GM18498 (cell line): ENCODE measurements around the gene ELANE.
"Not testable (repeated sequence)": the region's sequence is repeated elsewhere in the genome, so short reads cannot be mapped to it uniquely, and the experiment has no call there.

Experiments used
- ATAC-seq: cut with Tn5 transposase; IDR thresholded peaks from one replicate; pipeline ENCODE4 v1.9.1; 2021; ENCODE audit warnings: mild to moderate bottlenecking, moderate library complexity; ENCODE audit not compliant: unreplicated experiment

The ELANE gene

GRCh38 chr19:835210-835810, 16.8 kb upstream of the ELANE start:
- ATAC-seq: no peak

GRCh38 chr19:840519-841206, 11.4 kb upstream of the ELANE start, which contains the start of gene PRTN3:
Gene PRTN3, plus strand, starts transcription at chr19:840999. Its CDS starts 10 bp downstream, at chr19:841009.
- ATAC-seq: no peak

DNA sequence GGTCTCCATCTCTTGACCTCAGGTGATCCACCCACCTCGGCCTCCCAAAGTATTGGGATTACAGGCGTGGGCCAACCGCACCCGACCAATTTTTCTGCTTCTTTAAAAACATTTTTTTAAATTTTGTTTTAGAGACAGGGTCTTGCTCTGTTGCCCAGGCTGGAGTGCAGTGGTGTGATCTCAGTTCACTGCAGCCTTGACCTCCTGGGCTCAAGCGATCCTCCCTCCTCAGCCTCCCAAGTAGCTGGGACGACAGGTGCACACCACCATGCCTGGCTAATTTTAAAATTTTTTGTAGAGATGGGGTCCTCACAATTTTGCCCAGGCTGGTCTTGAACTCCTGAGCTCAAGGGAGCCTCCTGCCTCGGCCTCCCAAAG, 9.3 kb upstream of the ELANE start:
- ATAC-seq: not testable (repeated sequence)

GRCh38 chr19:843180-843835, 8.8 kb upstream of the ELANE start:
- no peak for ATAC-seq

DNA sequence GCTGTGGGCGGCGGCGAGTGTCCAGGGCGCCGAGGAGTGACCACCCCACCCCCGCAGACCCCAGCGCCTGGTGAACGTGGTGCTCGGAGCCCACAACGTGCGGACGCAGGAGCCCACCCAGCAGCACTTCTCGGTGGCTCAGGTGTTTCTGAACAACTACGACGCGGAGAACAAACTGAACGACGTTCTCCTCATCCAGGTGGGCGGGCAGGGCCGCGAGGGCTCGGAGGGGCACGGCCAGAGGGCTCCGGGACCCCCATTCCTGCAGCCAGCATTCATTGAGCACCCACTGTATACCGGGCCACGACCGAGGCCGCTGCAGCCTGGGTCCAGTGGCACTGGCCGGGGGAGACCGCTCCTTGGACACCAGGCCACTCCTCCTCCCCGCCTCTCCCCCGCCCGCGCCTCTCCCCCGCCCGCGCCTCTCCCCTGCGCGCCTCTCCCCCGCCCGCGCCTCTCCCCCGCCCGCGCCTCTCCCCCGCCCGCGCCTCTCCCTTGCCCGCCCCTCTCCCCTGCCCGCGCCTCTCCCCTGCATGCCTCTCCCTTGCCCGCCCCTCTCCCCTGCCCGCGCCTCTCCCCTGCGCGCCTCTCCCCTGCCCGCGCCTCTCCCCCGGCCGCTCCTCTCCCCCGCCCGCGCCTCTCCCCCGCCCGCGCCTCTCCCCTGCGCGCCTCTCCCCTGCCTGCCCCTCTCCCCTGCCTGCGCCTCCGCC, 8.1 kb upstream of the ELANE start:
- no peak for ATAC-seq

DNA sequence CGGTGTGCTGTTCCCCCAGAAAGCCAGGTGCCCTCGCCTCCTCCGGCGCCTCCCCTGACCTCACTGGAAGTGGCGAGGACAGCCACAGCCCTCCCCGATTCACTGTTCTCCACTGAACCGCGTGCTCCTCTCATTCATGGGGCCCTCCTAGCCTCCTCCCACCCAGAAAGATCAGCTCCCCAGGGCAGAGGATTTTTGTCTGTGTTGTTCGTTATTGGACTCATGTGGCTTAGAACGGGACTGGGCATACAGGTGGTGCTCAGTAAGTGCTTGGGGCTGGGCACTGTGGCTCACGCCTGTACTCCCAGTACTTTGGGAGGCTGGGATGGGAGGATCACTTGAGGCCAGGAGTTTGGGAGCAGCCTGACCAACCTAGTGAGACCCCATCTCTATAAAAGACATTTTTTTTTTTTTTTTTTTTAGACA, 7.5 kb upstream of the ELANE start:
- ATAC-seq: no peak

DNA sequence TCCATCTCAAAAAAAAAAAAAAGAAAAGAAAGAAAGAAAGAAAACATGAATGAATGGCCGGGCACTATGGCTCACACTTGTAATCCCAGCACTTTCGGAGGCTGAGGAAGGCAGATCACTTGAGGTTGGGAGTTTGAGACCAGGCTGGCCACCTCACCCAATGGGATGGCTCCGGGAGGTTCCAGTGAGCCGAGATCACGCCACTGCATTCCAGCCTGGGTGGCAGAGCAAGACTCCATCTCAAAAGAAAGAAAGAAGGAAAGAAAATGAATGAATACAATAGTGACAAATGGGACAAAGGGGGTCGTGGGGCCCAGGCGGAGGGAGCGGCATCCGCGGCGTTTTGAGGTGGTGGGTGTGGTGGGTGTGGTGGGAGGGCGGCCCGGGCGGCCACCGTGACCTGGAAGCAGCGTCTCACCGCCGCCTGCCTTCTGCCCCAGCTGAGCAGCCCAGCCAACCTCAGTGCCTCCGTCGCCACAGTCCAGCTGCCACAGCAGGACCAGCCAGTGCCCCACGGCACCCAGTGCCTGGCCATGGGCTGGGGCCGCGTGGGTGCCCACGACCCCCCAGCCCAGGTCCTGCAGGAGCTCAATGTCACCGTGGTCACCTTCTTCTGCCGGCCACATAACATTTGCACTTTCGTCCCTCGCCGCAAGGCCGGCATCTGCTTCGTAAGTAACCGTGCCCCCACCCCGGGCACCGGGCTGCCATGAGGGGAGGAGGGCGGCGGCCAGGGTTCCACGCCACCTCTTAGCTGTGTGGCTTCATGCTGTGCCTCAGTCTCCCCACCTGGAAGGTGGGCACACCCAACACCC, 6.2 kb upstream of the ELANE start:
- ATAC-seq: no peak

GRCh38 chr19:848386-848921, 3.6 kb upstream of the ELANE start:
- ATAC-seq: no peak

DNA sequence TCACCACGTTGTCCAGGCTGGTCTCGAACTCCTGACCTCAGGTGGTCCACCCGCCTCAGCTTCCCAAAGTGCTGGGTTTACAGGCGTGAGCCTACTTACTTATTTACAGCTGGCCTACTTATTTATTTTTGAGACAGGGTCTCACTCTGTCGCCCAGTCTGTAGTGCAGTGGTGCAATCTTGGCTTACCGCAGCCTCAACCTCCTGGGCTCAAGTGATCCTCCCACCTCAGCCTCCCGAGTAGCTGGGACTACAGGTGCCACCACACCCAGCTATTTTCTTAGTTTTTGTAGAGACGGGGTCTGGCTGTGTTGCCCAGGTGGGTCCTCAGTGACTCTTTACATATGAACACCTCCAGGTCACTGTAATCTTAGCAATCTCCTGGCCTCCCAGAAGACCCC, 2.9 kb upstream of the ELANE start:
- ATAC-seq: not testable (repeated sequence)

GRCh38 chr19:850221-850978, 1.7 kb upstream of the ELANE start:
- ATAC-seq: no peak

DNA sequence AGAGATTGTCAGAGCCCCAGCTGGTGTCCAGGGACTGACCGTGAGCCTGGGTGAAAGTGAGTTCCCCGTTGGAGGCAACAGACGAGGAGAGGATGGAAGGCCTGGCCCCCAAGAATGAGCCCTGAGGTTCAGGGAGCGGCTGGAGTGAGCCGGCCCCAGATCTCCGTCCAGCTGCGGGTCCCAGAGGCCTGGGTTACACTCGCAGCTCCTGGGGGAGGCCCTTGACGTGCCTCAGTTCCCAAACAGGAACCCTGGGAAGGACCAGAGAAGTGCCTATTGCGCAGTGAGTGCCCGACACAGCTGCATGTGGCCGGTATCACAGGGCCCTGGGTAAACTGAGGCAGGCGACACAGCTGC, 1.1 kb upstream of the ELANE start:
- ATAC-seq: no peak

GRCh38 chr19:853014-853585, 997 bp downstream of the ELANE start:
- ATAC-seq: no peak

- not testable (repeated sequence) for ATAC-seq
Observed at GRCh38 chr19:853614-854220, 1.6 kb downstream of the ELANE start.

DNA sequence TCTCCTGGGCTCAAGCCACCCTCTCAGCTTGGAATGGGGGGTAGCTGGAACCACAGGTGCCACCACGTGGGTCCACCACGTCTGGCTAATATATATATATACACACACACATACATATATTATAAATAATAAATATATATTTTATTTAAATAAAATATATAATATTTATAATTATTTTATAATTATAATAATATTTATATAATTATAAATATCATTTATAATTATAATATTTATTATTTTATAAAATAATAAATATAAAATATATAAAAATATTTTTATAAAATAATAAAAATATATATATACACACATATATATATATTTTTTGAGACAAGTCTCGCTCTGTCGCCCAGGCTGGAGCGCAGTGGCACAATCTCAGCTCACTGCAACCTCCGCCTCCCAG, 2.4 kb downstream of the ELANE start:
- ATAC-seq: no peak

DNA sequence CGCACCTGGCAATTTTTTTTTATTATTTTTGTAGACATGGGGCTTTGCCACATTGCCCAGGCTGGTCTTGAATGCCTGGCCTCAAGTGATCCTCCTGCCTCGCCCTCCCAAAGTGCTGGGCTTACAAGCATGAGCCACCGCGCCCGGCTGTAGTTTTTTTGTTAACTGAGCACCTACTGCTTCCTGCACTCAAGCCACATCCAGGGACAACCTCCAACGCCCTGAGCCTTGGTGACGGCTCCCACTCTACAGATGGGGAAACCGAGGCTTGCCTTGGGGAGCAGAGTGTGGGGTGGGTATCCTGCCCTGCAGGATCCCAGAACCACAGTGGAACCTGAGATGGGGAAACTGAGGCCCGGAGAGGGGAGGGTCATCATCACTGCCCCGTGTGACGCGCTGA, 3.0 kb downstream of the ELANE start:
- no peak for ATAC-seq

DNA sequence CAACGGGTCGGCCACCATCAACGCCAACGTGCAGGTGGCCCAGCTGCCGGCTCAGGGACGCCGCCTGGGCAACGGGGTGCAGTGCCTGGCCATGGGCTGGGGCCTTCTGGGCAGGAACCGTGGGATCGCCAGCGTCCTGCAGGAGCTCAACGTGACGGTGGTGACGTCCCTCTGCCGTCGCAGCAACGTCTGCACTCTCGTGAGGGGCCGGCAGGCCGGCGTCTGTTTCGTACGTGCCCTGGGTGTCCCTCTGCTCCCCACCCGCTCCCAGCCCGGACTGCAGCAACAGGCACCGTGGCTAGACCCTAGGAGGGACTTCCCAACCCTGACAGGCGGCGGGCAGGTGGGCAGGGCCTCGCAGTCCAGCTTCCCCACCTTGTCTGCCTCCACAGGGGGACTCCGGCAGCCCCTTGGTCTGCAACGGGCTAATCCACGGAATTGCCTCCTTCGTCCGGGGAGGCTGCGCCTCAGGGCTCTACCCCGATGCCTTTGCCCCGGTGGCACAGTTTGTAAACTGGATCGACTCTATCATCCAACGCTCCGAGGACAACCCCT, 3.5 kb downstream of the ELANE start:
- no peak for ATAC-seq

DNA sequence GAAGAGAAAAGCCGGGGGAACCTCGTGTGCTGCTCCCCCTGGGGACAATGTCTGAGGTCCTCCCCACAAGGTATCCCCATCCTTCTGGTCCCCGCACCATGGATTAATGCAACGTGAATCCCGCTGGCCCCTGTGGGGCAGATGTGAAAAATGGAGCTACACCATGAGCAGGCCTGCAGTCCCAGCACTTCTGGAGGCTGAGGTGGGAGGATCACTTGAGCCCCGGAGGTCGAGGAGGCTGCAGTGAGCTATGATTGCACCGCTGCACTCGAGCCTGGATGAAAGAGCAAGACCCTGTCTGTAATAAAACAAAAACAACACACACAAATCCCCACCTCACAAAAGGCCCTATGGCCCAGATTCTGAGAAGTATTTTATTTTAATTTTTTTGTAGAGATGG, 6.2 kb downstream of the ELANE start:
- no peak for ATAC-seq

- no peak for ATAC-seq
Observed at GRCh38 chr19:858868-859843, 7.1 kb downstream of the ELANE start, which contains the start of gene CFD. Gene CFD, plus strand, starts transcription at chr19:859664. Its CDS starts 26 bp downstream, at chr19:859690.
